ENCODE data around the gene XXYLT1.

DNA sequence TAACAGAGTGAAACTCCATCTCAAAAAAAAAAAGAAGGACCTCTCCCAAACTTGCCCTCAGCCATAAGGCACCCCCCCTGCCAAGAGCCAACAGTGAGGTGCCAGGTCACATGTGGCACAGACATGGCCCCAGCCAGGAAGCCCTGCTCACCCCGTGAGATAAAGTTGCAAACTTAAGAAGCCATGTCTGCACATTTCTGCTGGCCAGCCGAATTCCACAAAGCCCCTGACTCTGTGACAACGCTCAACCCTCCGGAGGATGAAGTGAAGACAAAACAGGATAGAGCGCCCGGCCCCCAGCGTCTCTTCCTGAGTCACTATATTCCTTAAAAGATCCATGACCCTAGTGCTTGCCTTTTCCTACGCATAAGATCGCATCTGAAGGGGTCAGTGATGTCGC, 188.1 kb downstream of the XXYLT1 start:
- TF ChIP-seq, protein P1, sequence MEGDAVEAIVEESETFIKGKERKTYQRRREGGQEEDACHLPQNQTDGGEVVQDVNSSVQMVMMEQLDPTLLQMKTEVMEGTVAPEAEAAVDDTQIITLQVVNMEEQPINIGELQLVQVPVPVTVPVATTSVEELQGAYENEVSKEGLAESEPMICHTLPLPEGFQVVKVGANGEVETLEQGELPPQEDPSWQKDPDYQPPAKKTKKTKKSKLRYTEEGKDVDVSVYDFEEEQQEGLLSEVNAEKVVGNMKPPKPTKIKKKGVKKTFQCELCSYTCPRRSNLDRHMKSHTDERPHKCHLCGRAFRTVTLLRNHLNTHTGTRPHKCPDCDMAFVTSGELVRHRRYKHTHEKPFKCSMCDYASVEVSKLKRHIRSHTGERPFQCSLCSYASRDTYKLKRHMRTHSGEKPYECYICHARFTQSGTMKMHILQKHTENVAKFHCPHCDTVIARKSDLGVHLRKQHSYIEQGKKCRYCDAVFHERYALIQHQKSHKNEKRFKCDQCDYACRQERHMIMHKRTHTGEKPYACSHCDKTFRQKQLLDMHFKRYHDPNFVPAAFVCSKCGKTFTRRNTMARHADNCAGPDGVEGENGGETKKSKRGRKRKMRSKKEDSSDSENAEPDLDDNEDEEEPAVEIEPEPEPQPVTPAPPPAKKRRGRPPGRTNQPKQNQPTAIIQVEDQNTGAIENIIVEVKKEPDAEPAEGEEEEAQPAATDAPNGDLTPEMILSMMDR (IDR thresholded peaks at IDR 0.05; ENCODE audit: insufficient read depth, low read length, poor library complexity, severe bottlenecking) = no peak
- no peak for TF ChIP-seq EZH2phosphoT487 (conservative IDR thresholded peaks at IDR 0.05; ENCODE audit: low read length)

Data from SU-DHL-6 (cell line).